HCT116 (cell line): ENCODE results near the gene PAX7. TPM values are rescaled to one million over a fixed set of nuclear protein-coding genes. Genes with fewer than 3 reads are reported as not detected.

Experiments used
- ATAC-seq: fragments of 200-7000 bp; cut with Tn5 transposase; 2 replicates; pipeline ENCODE4 v1.9.1; 2020; ENCODE audit warnings: mild to moderate bottlenecking, moderate library complexity
- BruUV-seq: library from RNA; stranded (reverse); fragments of 400-500 nt; replicated peaks from 2 replicates; lab custom pipeline; 2021; lab: Mats Ljungman, UMichigan
- CTCF ChIA-PET: fragments of 300-600 bp; sonication (Branson Sonifier 250); formaldehyde crosslinking; loops from one replicate; lab custom pipeline; 2021; ENCODE audit warnings: antibody characterized with exemption; lab: Charles Lee
- POLR2A ChIA-PET: fragments of 300-600, 350-600 bp; sonication (Branson Sonifier 250); formaldehyde crosslinking; loops from one replicate; lab custom pipeline; 2021; ENCODE audit warnings: antibody characterized with exemption; lab: Charles Lee
- RAD21 ChIA-PET, 2 experiments: fragments of 300-600 bp; sonication (Branson Sonifier 250); formaldehyde crosslinking; loops; one replicate each; lab custom pipeline; 2023; ENCODE audit warnings: low total read pairs in 2 of 2; ENCODE audit not compliant: uncharacterized antibody in 2 of 2, unreplicated experiment in 2 of 2, low non-redundant PET in 1 of 2; lab: Charles Lee
- DNase-seq: peaks from one replicate; pipeline ENCODE4 v3.0.0-alpha.2; 2010; ENCODE audit warnings: low read depth, low spot score
- H2AFZ ChIP-seq: fragments of 200-600 bp; shearing (Covaris generic), sonication (generic); 2 replicates; pipeline ENCODE4 v1.6.1; 2017; ENCODE audit warnings: low read depth, mixed run types, mixed read lengths, antibody characterized with exemption, low read length; ENCODE audit not compliant: poor library complexity, severe bottlenecking
- H3K27ac ChIP-seq: 2 replicates; pipeline ENCODE4 v1.5.1; 2012; ENCODE audit warnings: low read depth, low read length
- H3K27me3 ChIP-seq: fragments of 200-600 bp; sonication (generic); 2 replicates; pipeline ENCODE4 v1.6.1; 2016; ENCODE audit warnings: mixed run types, low read length, mixed read lengths; ENCODE audit not compliant: insufficient read depth
- H3K36me3 ChIP-seq, 2 experiments: fragments of 200-500 bp in 1 of 2; fragments of 200-600 bp in 1 of 2; sonication (Bioruptor generic) in 1 of 2; sonication (generic) in 1 of 2; 2 replicates each; pipeline versions ENCODE4 v1.5.1 to v1.6.1; 2014 to 2016; ENCODE audit warnings: low read length in 2 of 2, inconsistent platforms in 1 of 2, mixed read lengths in 1 of 2, mixed run types in 1 of 2; ENCODE audit not compliant: insufficient read depth in 2 of 2, control insufficient read depth in 1 of 2
- H3K4me1 ChIP-seq, 2 experiments: fragments of 200-600 bp in 1 of 2; sonication (generic) in 1 of 2; 2 replicates each; pipeline versions ENCODE4 v1.5.1 to v1.6.1; 2012 to 2017; ENCODE audit warnings: low read length in 2 of 2, inconsistent platforms in 1 of 2, mild to moderate bottlenecking in 1 of 2, mixed read lengths in 1 of 2, mixed run types in 1 of 2, moderate library complexity in 1 of 2; ENCODE audit not compliant: insufficient read depth in 2 of 2, control insufficient read depth in 1 of 2
- H3K4me2 ChIP-seq: fragments of 200-600 bp; sonication (generic); 2 replicates; pipeline ENCODE4 v1.6.1; 2017; ENCODE audit warnings: mixed run types, low read length, mixed read lengths
- H3K4me3 ChIP-seq, 2 experiments: fragments of 200-600 bp in 1 of 2; sonication (generic) in 1 of 2; replicated peaks in 1 of 2; 2 replicates each; pipeline ENCODE4 v1.5.1; 2011 to 2016; ENCODE audit warnings: low read length in 2 of 2, control low read depth in 1 of 2, low read depth in 1 of 2, mild to moderate bottlenecking in 1 of 2, mixed read lengths in 1 of 2, mixed run types in 1 of 2
- H3K79me2 ChIP-seq: fragments of 200-600 bp; sonication (generic); 2 replicates; pipeline ENCODE4 v1.6.1; 2017; ENCODE audit warnings: mild to moderate bottlenecking, mixed run types, low read length, moderate library complexity, mixed read lengths; ENCODE audit not compliant: insufficient read depth
- H3K9ac ChIP-seq: fragments of 200-600 bp; sonication (generic); 2 replicates; pipeline ENCODE4 v1.6.1; 2016; ENCODE audit warnings: low read length, mixed read lengths
- H3K9me2 ChIP-seq: fragments of 200-600 bp; sonication (generic), shearing (Covaris generic); 2 replicates; pipeline ENCODE4 v1.6.1; 2017; ENCODE audit warnings: mixed run types, mild to moderate bottlenecking, moderate library complexity; ENCODE audit not compliant: insufficient read depth
- H3K9me3 ChIP-seq, 2 experiments: fragments of 200-500 bp in 1 of 2; fragments of 200-600 bp in 1 of 2; sonication (Bioruptor generic) in 1 of 2; sonication (generic) in 1 of 2; 2 replicates each; pipeline ENCODE4 v1.6.1; 2014 to 2017; ENCODE audit warnings: low read length in 2 of 2, mixed read lengths in 2 of 2, inconsistent platforms in 1 of 2, low read depth in 1 of 2, mild to moderate bottlenecking in 1 of 2, mixed run types in 1 of 2, moderate library complexity in 1 of 2; ENCODE audit not compliant: control insufficient read depth in 1 of 2, insufficient read depth in 1 of 2
- H4K20me1 ChIP-seq: fragments of 200-600 bp; sonication (generic), shearing (Covaris generic); 2 replicates; pipeline ENCODE4 v1.6.1; 2017; ENCODE audit warnings: mixed run types, mild to moderate bottlenecking, moderate library complexity; ENCODE audit not compliant: insufficient read depth
- CBX3 ChIP-seq: IDR thresholded peaks from 2 replicates; pipeline ENCODE4 v1.6.1; 2012; ENCODE audit warnings: low read depth
- CEBPB ChIP-seq: IDR thresholded peaks from 2 replicates; pipeline ENCODE4 v1.6.1; 2012; ENCODE audit warnings: low read depth
- ELF1 ChIP-seq: IDR thresholded peaks from 2 replicates; pipeline ENCODE4 v1.6.1; 2012; ENCODE audit warnings: low read depth, borderline replicate concordance
- EZH2 ChIP-seq: fragments of 200-600 bp; sonication (generic); IDR thresholded peaks from 2 replicates; pipeline ENCODE4 v1.6.1; 2017; ENCODE audit warnings: antibody characterized with exemption, mixed run types
- EZH2phosphoT487 ChIP-seq: fragments of 200-600 bp; IDR thresholded peaks from 2 replicates; pipeline ENCODE4 v1.6.1; 2018; ENCODE audit warnings: antibody characterized with exemption, borderline replicate concordance
- POLR2A ChIP-seq: IDR thresholded peaks from 2 replicates; pipeline ENCODE4 v1.7.0; 2011; ENCODE audit warnings: borderline replicate concordance; ENCODE audit not compliant: insufficient read depth, insufficient read length; ENCODE audit errors: extremely low read depth
- POLR2AphosphoS5 ChIP-seq: IDR thresholded peaks from 2 replicates; pipeline ENCODE4 v1.6.1; 2011; ENCODE audit warnings: mild to moderate bottlenecking, low read depth, low read length, moderate library complexity
- RAD21 ChIP-seq: IDR thresholded peaks from 2 replicates; pipeline ENCODE4 v1.6.1; 2012; ENCODE audit warnings: low read depth, mild to moderate bottlenecking
- SIN3A ChIP-seq: IDR thresholded peaks from 2 replicates; pipeline ENCODE4 v1.6.1; 2012; ENCODE audit warnings: low read depth
- SP1 ChIP-seq: IDR thresholded peaks from 2 replicates; pipeline ENCODE4 v1.6.1; 2012; ENCODE audit warnings: low read depth
- TCF7L2 ChIP-seq: IDR thresholded peaks from 2 replicates; pipeline ENCODE4 v1.7.0; 2011; ENCODE audit warnings: borderline replicate concordance, inconsistent platforms; ENCODE audit not compliant: insufficient read depth, insufficient read length; ENCODE audit errors: extremely low read depth
- ZFX ChIP-seq: fragments of 450-650 bp; IDR thresholded peaks from 2 replicates; pipeline ENCODE4 v1.6.1; 2017
- ZNF274 ChIP-seq: fragments of 200-500 bp; sonication (Bioruptor generic); IDR thresholded peaks from 2 replicates; pipeline ENCODE4 v1.6.1; 2014; ENCODE audit warnings: mild to moderate bottlenecking, low read depth, low read length, inconsistent platforms
- intact Hi-C: fragments of 100-400 bp; cut with micrococcal nuclease; formaldehyde crosslinking; loops from 2 replicates; pipeline ENCODE4 v1.10.0; 2022
- total RNA-seq: library from RNA; stranded (reverse); gene quantifications from one replicate; pipeline ENCODE4 v1.2.1, GENCODE V29; 2021; ENCODE audit not compliant: unreplicated experiment

PAX7 gene
- total RNA-seq, 1 experiment from 2014 or later, result not detected

DNA sequence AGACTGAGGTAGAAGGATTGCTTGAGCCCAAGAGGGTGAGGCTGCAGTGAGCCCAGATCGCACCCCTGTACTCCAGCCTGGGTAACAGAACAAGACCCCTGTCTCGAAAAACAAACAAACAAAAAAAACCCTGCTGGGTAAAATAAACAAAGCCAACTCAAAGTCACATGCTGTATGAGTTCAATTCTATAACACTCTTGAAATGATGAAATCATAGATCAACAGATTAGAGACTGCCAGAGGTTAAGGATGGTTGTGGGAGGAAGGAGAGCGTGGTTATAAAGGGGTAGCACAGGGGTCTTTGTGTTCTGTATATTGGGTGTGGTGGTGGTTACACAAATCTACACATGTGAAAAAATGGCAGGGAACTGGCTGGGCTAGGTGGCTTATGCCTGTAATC lies 166.3 kb downstream of the PAX7 start:
- TF ChIP-seq RAD21 (no peak), TCF7L2 (no peak), ZNF274 (no peak), POLR2AphosphoS5 (no peak), SIN3A (no peak), ZFX (no peak), CEBPB (no peak), POLR2A (no peak), EZH2phosphoT487 (no peak), SP1 (no peak), ELF1 (no peak), CBX3 (no peak), EZH2 (no peak)
- H3K9ac ChIP-seq, result no peak overlapping the region
- no peak for ATAC-seq
- RAD21 ChIA-PET, result no interaction called here
- H3K27me3 ChIP-seq, result peaks cover 7% of the 10 kb centered on the region; the same call in 1 of the 2 replicates
- CTCF ChIA-PET, result no interaction called here
- intact Hi-C loops, result no loop called here
- no peak overlapping the region for H2AFZ ChIP-seq
- no peaks in the 10 kb centered on the region for H4K20me1 ChIP-seq
- H3K79me2 ChIP-seq, result no peaks in the 10 kb centered on the region
- H3K27ac ChIP-seq, result no peak overlapping the region
- POLR2A ChIA-PET, result no interaction called here
- H3K4me1 ChIP-seq, result no peaks in the 10 kb centered on the region
- no peak overlapping the region for H3K4me2 ChIP-seq
- H3K36me3 ChIP-seq, result no peaks in the 10 kb centered on the region
- DNase-seq, result no peak
- no peak overlapping the region for H3K4me3 ChIP-seq
- BruUV-seq, result no TSS peak
- H3K9me3 ChIP-seq, result peaks cover 0 to 6% of the 10 kb centered on the region in 2 experiments; a peak in 1 of 4 replicates
- no peaks in the 10 kb centered on the region for H3K9me2 ChIP-seq

Other genes with a start within 250 kb of the PAX7 start
- gene KLHDC7A, start 149.9 kb upstream of the PAX7 start, total RNA-seq, result 0.30 TPM
- gene TAS1R2, start 228.8 kb downstream of the PAX7 start, total RNA-seq, result not detected